ENCODE results near the gene MTMR1. TPM values are rescaled to one million over a fixed set of nuclear protein-coding genes. Genes with fewer than 3 reads are reported as not detected.

Gene MTMR1
- total RNA-seq, 2 donors from 2014 or later: 25.5 to 36.0 TPM

Other genes with a start within 250 kb of the MTMR1 start
- gene MTM1, start 124.8 kb upstream of the MTMR1 start, total RNA-seq: 10 to 100 TPM; 17.1 to 21.4 TPM
- 10 to 100 TPM; 11.6 to 17.6 TPM for gene CD99L2, start 205.3 kb downstream of the MTMR1 start, total RNA-seq

Measured in activated T-helper 17 cell treated with anti-CD3 and anti-CD28 coated beads, Interleukin-2, amount 50 U/mL, for 72 hours (primary cell).